GM12865 (cell line): ENCODE data around the gene LARGE1.

ENCODE experiments used
- DNase-seq: peaks from one replicate; pipeline ENCODE4 v3.0.0; 2010; ENCODE audit warnings: low read depth
- H3K4me3 ChIP-seq: 2 replicates; pipeline ENCODE4 v1.5.1; 2011; ENCODE audit warnings: mild to moderate bottlenecking, low read depth, low read length, control low read depth
- CTCF ChIP-seq: IDR thresholded peaks from 2 replicates; pipeline ENCODE4 v1.5.1; 2011; ENCODE audit warnings: low read length, control low read depth, low read depth, inconsistent platforms; ENCODE audit not compliant: insufficient read depth; ENCODE audit errors: missing control alignments

LARGE1 gene

GRCh38 chr22:33848251-33848650 is 72.0 kb downstream of the LARGE1 start:
- peak; percentile 19 for DNase-seq
- H3K4me3 ChIP-seq, result no peak overlapping the region
- TF ChIP-seq CTCF, result no peak

- no peak overlapping the region for H3K4me3 ChIP-seq
- no peak for TF ChIP-seq CTCF
- no peak for DNase-seq
Measured at GRCh38 chr22:33844273-33844672, 76.0 kb downstream of the LARGE1 start.

GRCh38 chr22:33842421-33843094 is 77.7 kb downstream of the LARGE1 start:
- peak; percentile 87 for DNase-seq
- peak overlapping the region; percentile 64 for H3K4me3 ChIP-seq
- TF ChIP-seq CTCF, result no peak

GRCh38 chr22:33842006-33842354 is 78.3 kb downstream of the LARGE1 start:
- peak; percentile 91 for DNase-seq
- TF ChIP-seq CTCF, result no peak
- peak overlapping the region; percentile 64 for H3K4me3 ChIP-seq

- TF ChIP-seq CTCF, result no peak
- peak overlapping the region; percentile 64 for H3K4me3 ChIP-seq
- peak; percentile 80 for DNase-seq
Measured at GRCh38 chr22:33841281-33842005, 78.8 kb downstream of the LARGE1 start.

- no peak for DNase-seq
- no peak for TF ChIP-seq CTCF
- no peak overlapping the region for H3K4me3 ChIP-seq
Measured at GRCh38 chr22:33838644-33839043, 81.6 kb downstream of the LARGE1 start.
